Gastrocnemius medialis (tissue), 4 donors: Measurements from ENCODE around the gene SUPT5H. TPM values are rescaled to one million over a fixed set of nuclear protein-coding genes. Genes with fewer than 3 reads are reported as not detected.

Source experiments
- ATAC-seq, 2 donors: fragments of 150-250 bp; one replicate each; pipeline ENCODE4 v1.9.1; 2016
- DNase-seq, 2 donors: peaks; one replicate each; pipeline ENCODE4 v3.0.0-alpha.2; 2019
- H3K27ac ChIP-seq, 4 donors: fragments of 200-600 bp; sonication (generic); 1 replicate in 1 of 4; 2 replicates in 3 of 4; pipeline ENCODE4 v1.5.1; 2016 to 2018; ENCODE audit warnings: mild to moderate bottlenecking in 2 of 4, moderate library complexity in 1 of 4
- H3K27me3 ChIP-seq, 3 donors: fragments of 200-600 bp; sonication (generic) in 2 of 3; 1 replicate in 1 of 3; 2 replicates in 2 of 3; pipeline versions ENCODE4 v1.5.1 to v1.6.0; 2016 to 2019; ENCODE audit warnings: mild to moderate bottlenecking in 1 of 3, moderate library complexity in 1 of 3
- H3K36me3 ChIP-seq, 2 donors: fragments of 200-600 bp; sonication (generic) in 1 of 2; one replicate each; pipeline ENCODE4 v1.5.1; 2017 to 2018
- H3K4me1 ChIP-seq, 2 donors: fragments of 200-600 bp; sonication (generic) in 1 of 2; one replicate each; pipeline ENCODE4 v1.5.1; 2016 to 2017; ENCODE audit warnings: mild to moderate bottlenecking in 2 of 2
- H3K4me3 ChIP-seq, 4 donors: fragments of 200-600 bp; sonication (generic) in 3 of 4; 1 replicate in 1 of 4; 2 replicates in 3 of 4; pipeline ENCODE4 v1.5.1; 2016 to 2019; ENCODE audit warnings: mild to moderate bottlenecking in 2 of 4
- H3K9me3 ChIP-seq, 3 donors: fragments of 200-600 bp; sonication (generic) in 2 of 3; 1 replicate in 1 of 3; 2 replicates in 2 of 3; pipeline ENCODE4 v1.5.1; 2016 to 2019
- CTCF ChIP-seq, 5 experiments: fragments of 450-650 bp in 3 of 5; fragments of 200-600 bp in 2 of 5; sonication (generic) in 2 of 5; IDR thresholded peaks in 4 of 5; conservative IDR thresholded peaks in 1 of 5; 1 replicate in 4 of 5; 2 replicates in 1 of 5; pipeline ENCODE4 v1.5.1; 2016 to 2019; ENCODE audit warnings: antibody characterized with exemption in 5 of 5, mild to moderate bottlenecking in 3 of 5, moderate library complexity in 3 of 5
- POLR2A ChIP-seq, 2 donors: fragments of 450-650 bp; IDR thresholded peaks; one replicate each; pipeline ENCODE4 v1.6.1; 2017; ENCODE audit warnings: antibody characterized with exemption in 2 of 2, mild to moderate bottlenecking in 2 of 2, moderate library complexity in 2 of 2
- in situ Hi-C, 4 donors: fragments of 200-750 bp; cut with MboI; loops; one replicate each; pipeline versions ENCODE4 v1.15.0 to v1.8.0; 2017; ENCODE audit warnings: low sequenced_read_pairs in 4 of 4
- intact Hi-C: fragments of 100-400 bp; cut with DNase I; formaldehyde crosslinking; loops from one replicate; pipeline ENCODE4 v1.15.1; 2023; ENCODE audit warnings: low total_unique reads
- total RNA-seq, 4 donors: library from RNA; depleted of rRNA; stranded (reverse); fragments of >200 nt; gene quantifications; one replicate each; pipeline versions ENCODE4 v1.1.0 to v1.2.3, GENCODE V29; 2016

SUPT5H gene
- total RNA-seq, 4 donors from 2014 or later = 60.7 to 148 (median 108) TPM

- Histone ChIP-seq H3K27ac (peak overlapping the region; percentile 98 to 100 (median 100)), H3K36me3 (peaks cover 6 to 23% of the 10 kb centered on the region in 2 donors), H3K4me3 (peak overlapping the region; percentile 60 to 99 (median 94)), H3K4me1 (peaks cover 31 to 48% of the 10 kb centered on the region in 2 donors), H3K9me3 (no peaks in the 10 kb centered on the region), H3K27me3 (no peaks in the 10 kb centered on the region)
- DNase-seq = peak in 1 of 2 donors; percentile 70
- intact Hi-C loops (loop anchor here (10.0 kb wide), 5 partner anchors 571 to 1031 kb away; partner anchors contain the start of genes AKT2, ECH1, PSMD8 and SERTAD1), in situ Hi-C loops (no loop called here)
- no peak for ATAC-seq
- TF ChIP-seq CTCF (IDR thresholded peaks at IDR 0.05 in 4 of 5, conservative IDR thresholded peaks at IDR 0.05 in 1 of 5) = no peak
- no peak for TF ChIP-seq POLR2A (IDR thresholded peaks at IDR 0.05)
These were observed 39.3 kb upstream of the SUPT5H start for GRCh38 chr19:39405958-39406655.

GRCh38 chr19:39406656-39407409, 38.5 kb upstream of the SUPT5H start, which contains the start of gene ZFP36:
TSS of gene ZFP36 (plus strand) at chr19:39406847. CDS start at chr19:39406905, 58 bp downstream.
- H3K4me1 ChIP-seq = peaks cover 37 to 52% of the 10 kb centered on the region in 2 donors
- H3K4me3 ChIP-seq = peak within 1 kb of the TSS; percentile 80 to 99 (median 94)
- DNase-seq (peak; percentile 89 to 93), ATAC-seq (peak; percentile 13 to 17)
- no peaks in the 10 kb centered on the region for H3K27me3 ChIP-seq
- H3K9me3 ChIP-seq = no peaks in the 10 kb centered on the region
- H3K36me3 ChIP-seq = peaks cover 6 to 23% of the 10 kb centered on the region in 2 donors
- H3K27ac ChIP-seq = peak within 1 kb of the TSS; percentile 98 to 100 (median 100)
- intact Hi-C loops (loop anchor here (10.0 kb wide), 5 partner anchors 572 to 1032 kb away; partner anchors contain the start of genes AKT2, ECH1, PSMD8 and SERTAD1), in situ Hi-C loops (no loop called here)
- TF ChIP-seq CTCF (IDR thresholded peaks at IDR 0.05 in 4 of 5, conservative IDR thresholded peaks at IDR 0.05 in 1 of 5) (peak in 1 of 5 experiments; percentile 12), POLR2A (IDR thresholded peaks at IDR 0.05) (peak; percentile 97)

DNA sequence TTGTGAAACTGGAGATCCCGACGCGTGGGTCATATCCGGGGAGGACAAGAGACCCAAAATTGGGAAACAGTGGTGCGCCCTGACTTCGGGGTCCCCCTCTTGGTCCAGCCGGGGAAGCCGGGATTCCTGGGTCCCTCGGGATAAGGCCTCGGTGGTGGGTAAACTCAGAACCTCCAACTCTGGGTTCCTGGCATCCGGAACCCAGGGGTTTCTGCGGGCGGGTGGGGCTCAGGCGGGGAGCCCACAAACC, 38.0 kb upstream of the SUPT5H start:
- Histone ChIP-seq H3K27ac (peak overlapping the region; percentile 98 to 100 (median 100)), H3K27me3 (no peaks in the 10 kb centered on the region), H3K4me3 (peak overlapping the region; percentile 80 to 99 (median 94)), H3K9me3 (no peaks in the 10 kb centered on the region), H3K36me3 (peaks cover 6 to 23% of the 10 kb centered on the region in 2 donors), H3K4me1 (peaks cover 32 to 47% of the 10 kb centered on the region in 2 donors)
- intact Hi-C loops (loop anchor here (10.0 kb wide), 5 partner anchors 573 to 1033 kb away; partner anchors contain the start of genes AKT2, ECH1, PSMD8 and SERTAD1), in situ Hi-C loops (no loop called here)
- TF ChIP-seq CTCF (IDR thresholded peaks at IDR 0.05 in 4 of 5, conservative IDR thresholded peaks at IDR 0.05 in 1 of 5) (no peak), POLR2A (IDR thresholded peaks at IDR 0.05) (no peak)
- DNase-seq (no peak), ATAC-seq (no peak)

DNA sequence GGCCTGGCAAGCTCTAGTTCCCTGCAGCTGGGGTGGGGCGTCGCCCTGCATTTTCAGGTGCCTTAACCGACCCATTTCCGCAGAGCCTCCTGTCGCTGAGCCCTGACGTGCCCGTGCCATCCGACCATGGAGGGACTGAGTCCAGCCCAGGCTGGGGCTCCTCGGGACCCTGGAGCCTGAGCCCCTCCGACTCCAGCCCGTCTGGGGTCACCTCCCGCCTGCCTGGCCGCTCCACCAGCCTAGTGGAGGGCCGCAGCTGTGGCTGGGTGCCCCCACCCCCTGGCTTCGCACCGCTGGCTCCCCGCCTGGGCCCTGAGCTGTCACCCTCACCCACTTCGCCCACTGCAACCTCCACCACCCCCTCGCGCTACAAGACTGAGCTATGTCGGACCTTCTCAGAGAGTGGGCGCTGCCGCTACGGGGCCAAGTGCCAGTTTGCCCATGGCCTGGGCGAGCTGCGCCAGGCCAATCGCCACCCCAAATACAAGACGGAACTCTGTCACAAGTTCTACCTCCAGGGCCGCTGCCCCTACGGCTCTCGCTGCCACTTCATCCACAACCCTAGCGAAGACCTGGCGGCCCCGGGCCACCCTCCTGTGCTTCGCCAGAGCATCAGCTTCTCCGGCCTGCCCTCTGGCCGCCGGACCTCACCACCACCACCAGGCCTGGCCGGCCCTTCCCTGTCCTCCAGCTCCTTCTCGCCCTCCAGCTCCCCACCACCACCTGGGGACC, 37.6 kb upstream of the SUPT5H start:
- DNase-seq = peak; percentile 22 to 67
- intact Hi-C loops (loop anchor here (10.0 kb wide), 5 partner anchors 573 to 1033 kb away; partner anchors contain the start of genes AKT2, ECH1, PSMD8 and SERTAD1), in situ Hi-C loops (no loop called here)
- peaks cover 31 to 47% of the 10 kb centered on the region in 2 donors for H3K4me1 ChIP-seq
- H3K4me3 ChIP-seq = peak overlapping the region; percentile 80 to 99 (median 94)
- H3K9me3 ChIP-seq = no peaks in the 10 kb centered on the region
- H3K27me3 ChIP-seq = no peaks in the 10 kb centered on the region
- peaks cover 6 to 23% of the 10 kb centered on the region in 2 donors for H3K36me3 ChIP-seq
- no peak for ATAC-seq
- TF ChIP-seq CTCF (IDR thresholded peaks at IDR 0.05 in 4 of 5, conservative IDR thresholded peaks at IDR 0.05 in 1 of 5) = no peak
- TF ChIP-seq POLR2A (IDR thresholded peaks at IDR 0.05) = peak; percentile 16 to 55
- peak overlapping the region; percentile 98 to 100 (median 100) for H3K27ac ChIP-seq
